Measurements from ENCODE around the gene MLYCD. TPM values are rescaled to one million over a fixed set of nuclear protein-coding genes. Genes with fewer than 3 reads are reported as not detected.
"Not testable (repeated sequence)": the region's sequence is repeated elsewhere in the genome, so short reads cannot be mapped to it uniquely, and the experiment has no call there.

MLYCD gene
- polyA plus RNA-seq, 1 donor (not counting 4 experiments of a cell fraction or from before 2014, with no cell fraction given) = 1.2 TPM

GRCh38 chr16:83940119-83940518 lies 41.2 kb downstream of the MLYCD start:
- Histone ChIP-seq H2AFZ (ENCODE audit: control insufficient read depth, low read length) (no peak overlapping the region), H3K79me2 (ENCODE audit: control insufficient read depth, insufficient read depth, low read length) (no peaks in the 10 kb centered on the region), H3K36me3 (ENCODE audit: control insufficient read depth in 2 of 2, extremely low read depth in 1 of 2, insufficient read depth in 2 of 2, low read length in 2 of 2) (no peaks in the 10 kb centered on the region), H3K4me1 (ENCODE audit: control insufficient read depth, extremely low read depth, insufficient read depth, low read length) (no peaks in the 10 kb centered on the region), H3K27me3 (ENCODE audit: control insufficient read depth, extremely low read depth, insufficient read depth, low read length) (peaks cover 10% of the 10 kb centered on the region), H4K20me1 (ENCODE audit: control insufficient read depth, extremely low read depth, insufficient read depth, low read length) (no peaks in the 10 kb centered on the region), H3K9me1 (ENCODE audit: control insufficient read depth, extremely low read depth, insufficient read depth, low read length) (no peaks in the 10 kb centered on the region), H3K4me2 (ENCODE audit: control insufficient read depth, extremely low read depth, insufficient read depth, low read depth, low read length) (no peak overlapping the region), H3K9me3 (ENCODE audit: control insufficient read depth, low read depth, low read length) (no peaks in the 10 kb centered on the region), H3K9ac (ENCODE audit: control insufficient read depth, extremely low read depth, insufficient read depth, low read length) (no peak overlapping the region), H3K27ac (ENCODE audit: control insufficient read depth, insufficient read depth, low read length) (no peak overlapping the region), H3K4me3 (ENCODE audit: control insufficient read depth in 2 of 3, extremely low read depth in 1 of 3, insufficient read depth in 2 of 3, low read depth in 1 of 3, low read length in 3 of 3) (no peak overlapping the region)
- DNase-seq (ENCODE audit: low read depth, low spot score) = no peak
- TF ChIP-seq, protein P1, sequence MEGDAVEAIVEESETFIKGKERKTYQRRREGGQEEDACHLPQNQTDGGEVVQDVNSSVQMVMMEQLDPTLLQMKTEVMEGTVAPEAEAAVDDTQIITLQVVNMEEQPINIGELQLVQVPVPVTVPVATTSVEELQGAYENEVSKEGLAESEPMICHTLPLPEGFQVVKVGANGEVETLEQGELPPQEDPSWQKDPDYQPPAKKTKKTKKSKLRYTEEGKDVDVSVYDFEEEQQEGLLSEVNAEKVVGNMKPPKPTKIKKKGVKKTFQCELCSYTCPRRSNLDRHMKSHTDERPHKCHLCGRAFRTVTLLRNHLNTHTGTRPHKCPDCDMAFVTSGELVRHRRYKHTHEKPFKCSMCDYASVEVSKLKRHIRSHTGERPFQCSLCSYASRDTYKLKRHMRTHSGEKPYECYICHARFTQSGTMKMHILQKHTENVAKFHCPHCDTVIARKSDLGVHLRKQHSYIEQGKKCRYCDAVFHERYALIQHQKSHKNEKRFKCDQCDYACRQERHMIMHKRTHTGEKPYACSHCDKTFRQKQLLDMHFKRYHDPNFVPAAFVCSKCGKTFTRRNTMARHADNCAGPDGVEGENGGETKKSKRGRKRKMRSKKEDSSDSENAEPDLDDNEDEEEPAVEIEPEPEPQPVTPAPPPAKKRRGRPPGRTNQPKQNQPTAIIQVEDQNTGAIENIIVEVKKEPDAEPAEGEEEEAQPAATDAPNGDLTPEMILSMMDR (optimal IDR thresholded peaks at IDR 0.05 in 1 of 3, IDR thresholded peaks at IDR 0.05 in 1 of 3, conservative IDR thresholded peaks at IDR 0.05 in 1 of 3; ENCODE audit: extremely low read depth in 1 of 3, insufficient read depth in 2 of 3, low read length in 3 of 3) = no peak
- TF ChIP-seq EZH2 (IDR thresholded peaks at IDR 0.05; ENCODE audit: low read length) = no peak
- dilution Hi-C loops (cut with MboI; ENCODE audit: extremely low pct_ligation_motif_present, low sequenced_read_pairs) = no loop called here
- FAIRE-seq = no peak

- H3K4me3 ChIP-seq (ENCODE audit: control insufficient read depth in 2 of 3, extremely low read depth in 1 of 3, insufficient read depth in 2 of 3, low read depth in 1 of 3, low read length in 3 of 3) = no peak overlapping the region
- H3K36me3 ChIP-seq (ENCODE audit: control insufficient read depth in 2 of 2, extremely low read depth in 1 of 2, insufficient read depth in 2 of 2, low read length in 2 of 2) = no peaks in the 10 kb centered on the region
- H4K20me1 ChIP-seq (ENCODE audit: control insufficient read depth, extremely low read depth, insufficient read depth, low read length) = no peaks in the 10 kb centered on the region
- H3K9me1 ChIP-seq (ENCODE audit: control insufficient read depth, extremely low read depth, insufficient read depth, low read length) = no peaks in the 10 kb centered on the region
- no peaks in the 10 kb centered on the region for H3K4me1 ChIP-seq (ENCODE audit: control insufficient read depth, extremely low read depth, insufficient read depth, low read length)
- no peak for TF ChIP-seq EZH2 (IDR thresholded peaks at IDR 0.05; ENCODE audit: low read length)
- TF ChIP-seq, protein P1 (optimal IDR thresholded peaks at IDR 0.05 in 1 of 3, IDR thresholded peaks at IDR 0.05 in 1 of 3, conservative IDR thresholded peaks at IDR 0.05 in 1 of 3; ENCODE audit: extremely low read depth in 1 of 3, insufficient read depth in 2 of 3, low read length in 3 of 3) = no peak
- peaks cover 5% of the 10 kb centered on the region for H3K27me3 ChIP-seq (ENCODE audit: control insufficient read depth, extremely low read depth, insufficient read depth, low read length)
- dilution Hi-C loops (cut with MboI; ENCODE audit: extremely low pct_ligation_motif_present, low sequenced_read_pairs) = no loop called here
- no peak for FAIRE-seq
- H3K4me2 ChIP-seq (ENCODE audit: control insufficient read depth, extremely low read depth, insufficient read depth, low read depth, low read length) = no peak overlapping the region
- no peak overlapping the region for H3K27ac ChIP-seq (ENCODE audit: control insufficient read depth, insufficient read depth, low read length)
- H2AFZ ChIP-seq (ENCODE audit: control insufficient read depth, low read length) = no peak overlapping the region
- H3K9ac ChIP-seq (ENCODE audit: control insufficient read depth, extremely low read depth, insufficient read depth, low read length) = no peak overlapping the region
- no peaks in the 10 kb centered on the region for H3K9me3 ChIP-seq (ENCODE audit: control insufficient read depth, low read depth, low read length)
- no peak for DNase-seq (ENCODE audit: low read depth, low spot score)
- no peaks in the 10 kb centered on the region for H3K79me2 ChIP-seq (ENCODE audit: control insufficient read depth, insufficient read depth, low read length)
Observed at GRCh38 chr16:83940630-83941378, 41.9 kb downstream of the MLYCD start.

DNA sequence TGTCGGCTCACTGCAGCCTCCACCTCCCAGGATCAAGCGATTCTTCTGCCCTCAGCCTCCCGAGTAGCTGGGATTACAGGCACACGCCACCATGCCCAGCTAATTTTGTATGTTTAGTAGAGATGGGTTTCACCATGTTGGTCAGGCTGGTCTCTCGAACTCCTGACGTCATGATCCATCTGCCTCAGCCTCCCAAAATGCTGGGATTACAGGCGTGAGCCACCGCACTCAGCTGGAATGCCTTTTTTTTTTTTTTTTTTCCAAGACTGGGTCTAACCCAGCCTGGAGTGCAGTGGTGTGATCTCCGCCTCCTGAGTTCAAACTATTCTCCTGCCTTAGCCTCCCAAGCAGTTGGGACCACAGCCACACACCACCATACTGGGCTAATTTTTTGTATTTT lies 42.6 kb downstream of the MLYCD start:
- H3K79me2 ChIP-seq (ENCODE audit: control insufficient read depth, insufficient read depth, low read length); H3K9me3 ChIP-seq (ENCODE audit: control insufficient read depth, low read depth, low read length); FAIRE-seq; H3K4me1 ChIP-seq (ENCODE audit: control insufficient read depth, extremely low read depth, insufficient read depth, low read length); H3K27me3 ChIP-seq (ENCODE audit: control insufficient read depth, extremely low read depth, insufficient read depth, low read length); DNase-seq (ENCODE audit: low read depth, low spot score); H3K36me3 ChIP-seq (ENCODE audit: control insufficient read depth in 2 of 2, extremely low read depth in 1 of 2, insufficient read depth in 2 of 2, low read length in 2 of 2); H4K20me1 ChIP-seq (ENCODE audit: control insufficient read depth, extremely low read depth, insufficient read depth, low read length); H3K4me2 ChIP-seq (ENCODE audit: control insufficient read depth, extremely low read depth, insufficient read depth, low read depth, low read length); H3K9me1 ChIP-seq (ENCODE audit: control insufficient read depth, extremely low read depth, insufficient read depth, low read length); H3K4me3 ChIP-seq (ENCODE audit: control insufficient read depth in 2 of 3, extremely low read depth in 1 of 3, insufficient read depth in 2 of 3, low read depth in 1 of 3, low read length in 3 of 3); H3K9ac ChIP-seq (ENCODE audit: control insufficient read depth, extremely low read depth, insufficient read depth, low read length); H2AFZ ChIP-seq (ENCODE audit: control insufficient read depth, low read length); H3K27ac ChIP-seq (ENCODE audit: control insufficient read depth, insufficient read depth, low read length); dilution Hi-C loops (cut with MboI; ENCODE audit: extremely low pct_ligation_motif_present, low sequenced_read_pairs): not testable (repeated sequence)
